Keratinocyte (primary cell): ENCODE data around the gene KRTAP12-3. TPM values are rescaled to one million over a fixed set of nuclear protein-coding genes. Genes with fewer than 3 reads are reported as not detected.

Experiments
- DNase-seq: peaks from one replicate; pipeline ENCODE4 v3.0.0-alpha.2; 2011; ENCODE audit warnings: low read depth, missing footprints, low spot score
- FAIRE-seq: peaks from 2 replicates; lab custom pipeline; 2011; peaks lifted over from hg19 to GRCh38; lab: Jason Lieb, UNC
- H2AFZ ChIP-seq: 2 replicates; pipeline ENCODE4 v1.6.0; 2012; ENCODE audit warnings: low read length, control low read depth, inconsistent platforms; ENCODE audit not compliant: control insufficient read depth
- H3K27ac ChIP-seq: 2 replicates; pipeline ENCODE4 v1.5.1; 2011; ENCODE audit warnings: low read length; ENCODE audit not compliant: control insufficient read depth, insufficient read depth
- H3K27me3 ChIP-seq: 3 replicates; pipeline ENCODE4 v1.6.0; 2011; ENCODE audit warnings: low read length; ENCODE audit not compliant: control insufficient read depth, insufficient read depth; ENCODE audit errors: extremely low read depth
- H3K36me3 ChIP-seq, 2 experiments: 2 replicates in 1 of 2; 3 replicates in 1 of 2; pipeline ENCODE4 v1.5.1; 2011; ENCODE audit warnings: low read length in 2 of 2, mild to moderate bottlenecking in 1 of 2; ENCODE audit not compliant: control insufficient read depth in 2 of 2, insufficient read depth in 2 of 2; ENCODE audit errors: extremely low read depth in 1 of 2
- H3K4me1 ChIP-seq: 3 replicates; pipeline ENCODE4 v1.5.1; 2011; ENCODE audit warnings: low read length; ENCODE audit not compliant: control insufficient read depth, insufficient read depth; ENCODE audit errors: extremely low read depth
- H3K4me2 ChIP-seq: 3 replicates; pipeline ENCODE4 v1.6.0; 2011; ENCODE audit warnings: low read depth, low read length; ENCODE audit not compliant: control insufficient read depth, insufficient read depth; ENCODE audit errors: extremely low read depth
- H3K4me3 ChIP-seq, 3 experiments: fragments of 200-600 bp in 1 of 3; sonication (generic) in 1 of 3; 2 replicates in 2 of 3; 3 replicates in 1 of 3; pipeline ENCODE4 v1.5.1; 2011 to 2016; ENCODE audit warnings: low read length in 3 of 3, mild to moderate bottlenecking in 3 of 3, control low read depth in 2 of 3, inconsistent platforms in 1 of 3, low read depth in 1 of 3, mixed read lengths in 1 of 3, mixed run types in 1 of 3, moderate library complexity in 1 of 3; ENCODE audit not compliant: control insufficient read depth in 2 of 3, insufficient read depth in 2 of 3; ENCODE audit errors: extremely low read depth in 1 of 3
- H3K79me2 ChIP-seq: 2 replicates; pipeline ENCODE4 v1.6.0; 2012; ENCODE audit warnings: low read length; ENCODE audit not compliant: control insufficient read depth, insufficient read depth
- H3K9ac ChIP-seq: 3 replicates; pipeline ENCODE4 v1.6.0; 2011; ENCODE audit warnings: low read length; ENCODE audit not compliant: control insufficient read depth, insufficient read depth; ENCODE audit errors: extremely low read depth
- H3K9me1 ChIP-seq: 3 replicates; pipeline ENCODE4 v1.6.0; 2011; ENCODE audit warnings: low read length; ENCODE audit not compliant: control insufficient read depth, insufficient read depth; ENCODE audit errors: extremely low read depth
- H3K9me3 ChIP-seq: 2 replicates; pipeline ENCODE4 v1.5.1; 2012; ENCODE audit warnings: low read depth, low read length; ENCODE audit not compliant: control insufficient read depth
- H4K20me1 ChIP-seq: 3 replicates; pipeline ENCODE4 v1.6.0; 2011; ENCODE audit warnings: low read length; ENCODE audit not compliant: control insufficient read depth, insufficient read depth; ENCODE audit errors: extremely low read depth
- EZH2 ChIP-seq: IDR thresholded peaks from one replicate; pipeline ENCODE4 v1.6.1; 2012; ENCODE audit warnings: inconsistent platforms, mild to moderate bottlenecking, low read length, moderate library complexity
- dilution Hi-C: fragments of 300-500 bp; cut with MboI; formaldehyde crosslinking; loops from one replicate; pipeline ENCODE4 v1.7.0; 2020; ENCODE audit warnings: low sequenced_read_pairs; ENCODE audit not compliant: extremely low pct_ligation_motif_present
- polyA plus RNA-seq, 5 experiments: library from polyadenylated mRNA; depleted of rRNA in 3 of 5; stranded (reverse) in 3 of 5; stranded (forward) in 1 of 5; unstranded in 1 of 5; fragments of >200 nt; gene quantifications; 1 replicate in 1 of 5; 2 replicates in 3 of 5; 3 replicates in 1 of 5; pipeline versions ENCODE4 v1.2.1 to v1.2.3, GENCODE V29; 2011 to 2012; ENCODE audit warnings: missing spikeins in 2 of 5, low read depth in 1 of 5, low replicate concordance in 1 of 5
- TF ChIP-seq, protein P1 (sequence below), 3 experiments: IDR thresholded peaks in 1 of 3; conservative IDR thresholded peaks in 1 of 3; optimal IDR thresholded peaks in 1 of 3; 2 replicates in 2 of 3; 3 replicates in 1 of 3; pipeline versions ENCODE3 to v1.5.1; 2011; ENCODE audit warnings: low read length in 3 of 3, mild to moderate bottlenecking in 3 of 3, moderate library complexity in 2 of 3, control low read depth in 1 of 3, inconsistent platforms in 1 of 3; ENCODE audit not compliant: insufficient read depth in 2 of 3; ENCODE audit errors: extremely low read depth in 1 of 3

KRTAP12-3 gene
- polyA plus RNA-seq, 1 donor (not counting 4 experiments of a cell fraction or from before 2014, with no cell fraction given) = not detected

- Histone ChIP-seq H3K4me1 (peaks cover 4% of the 10 kb centered on the region), H3K9me3 (peaks cover 7% of the 10 kb centered on the region), H3K9me1 (no peaks in the 10 kb centered on the region), H3K79me2 (no peaks in the 10 kb centered on the region), H3K9ac (no peak overlapping the region), H4K20me1 (no peaks in the 10 kb centered on the region), H3K27me3 (peaks cover 15% of the 10 kb centered on the region), H3K4me3 (no peak overlapping the region), H2AFZ (no peak overlapping the region), H3K27ac (no peak overlapping the region), H3K36me3 (no peaks in the 10 kb centered on the region), H3K4me2 (no peak overlapping the region)
- dilution Hi-C loops = no loop called here
- no peak for TF ChIP-seq EZH2
- DNase-seq = no peak
- no peak for FAIRE-seq
These were observed 46.2 kb upstream of the KRTAP12-3 start for GRCh38 chr21:44611551-44611950.

DNA sequence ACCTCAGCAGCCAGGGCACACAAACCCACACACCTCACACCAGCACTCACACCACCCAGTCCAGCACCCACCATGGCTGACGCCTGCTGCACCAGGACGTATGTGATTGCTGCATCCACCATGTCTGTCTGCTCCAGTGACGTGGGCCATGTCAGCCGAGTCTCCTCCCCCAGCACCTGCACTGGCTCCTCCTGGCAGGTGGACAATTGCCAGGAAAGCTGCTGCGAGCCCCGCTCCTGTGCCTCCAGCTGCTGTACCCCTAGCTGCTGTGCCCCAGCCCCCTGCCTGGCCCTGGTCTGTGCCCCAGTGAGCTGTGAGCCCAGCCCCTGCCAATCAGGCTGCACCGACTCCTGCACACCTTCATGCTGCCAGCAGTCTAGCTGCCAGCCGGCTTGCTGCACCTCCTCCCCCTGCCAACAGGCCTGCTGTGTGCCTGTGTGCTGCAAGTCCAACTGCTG is 45.7 kb upstream of the KRTAP12-3 start, which contains the start of gene KRTAP10-8:
Gene KRTAP10-8, plus strand, starts transcription at position 51 of the 458 bp plus-strand sequence. Its CDS starts 22 bp downstream, at position 73.
- no peak within 1 kb of the TSS for H2AFZ ChIP-seq
- H3K9me1 ChIP-seq = no peaks in the 10 kb centered on the region
- no peak within 1 kb of the TSS for H3K4me3 ChIP-seq
- H4K20me1 ChIP-seq = no peaks in the 10 kb centered on the region
- H3K79me2 ChIP-seq = no peaks in the 10 kb centered on the region
- dilution Hi-C loops = no loop called here
- DNase-seq (no peak), FAIRE-seq (no peak)
- TF ChIP-seq EZH2 = no peak
- peaks cover 7% of the 10 kb centered on the region for H3K4me1 ChIP-seq
- no peak within 1 kb of the TSS for H3K4me2 ChIP-seq
- H3K27me3 ChIP-seq = peaks cover 19% of the 10 kb centered on the region
- peaks cover 7% of the 10 kb centered on the region for H3K9me3 ChIP-seq
- H3K9ac ChIP-seq = no peak within 1 kb of the TSS
- no peaks in the 10 kb centered on the region for H3K36me3 ChIP-seq
- no peak within 1 kb of the TSS for H3K27ac ChIP-seq

- no peak for FAIRE-seq
- Histone ChIP-seq H4K20me1 (no peaks in the 10 kb centered on the region), H3K9ac (no peak overlapping the region), H3K27me3 (peaks cover 19% of the 10 kb centered on the region), H3K9me1 (no peaks in the 10 kb centered on the region), H3K4me2 (no peak overlapping the region), H3K36me3 (no peaks in the 10 kb centered on the region), H3K4me1 (peaks cover 7% of the 10 kb centered on the region), H3K27ac (no peak overlapping the region), H3K79me2 (no peaks in the 10 kb centered on the region), H2AFZ (no peak overlapping the region), H3K4me3 (no peak overlapping the region), H3K9me3 (peaks cover 7% of the 10 kb centered on the region)
- dilution Hi-C loops = no loop called here
- no peak for DNase-seq
- TF ChIP-seq, protein P1, sequence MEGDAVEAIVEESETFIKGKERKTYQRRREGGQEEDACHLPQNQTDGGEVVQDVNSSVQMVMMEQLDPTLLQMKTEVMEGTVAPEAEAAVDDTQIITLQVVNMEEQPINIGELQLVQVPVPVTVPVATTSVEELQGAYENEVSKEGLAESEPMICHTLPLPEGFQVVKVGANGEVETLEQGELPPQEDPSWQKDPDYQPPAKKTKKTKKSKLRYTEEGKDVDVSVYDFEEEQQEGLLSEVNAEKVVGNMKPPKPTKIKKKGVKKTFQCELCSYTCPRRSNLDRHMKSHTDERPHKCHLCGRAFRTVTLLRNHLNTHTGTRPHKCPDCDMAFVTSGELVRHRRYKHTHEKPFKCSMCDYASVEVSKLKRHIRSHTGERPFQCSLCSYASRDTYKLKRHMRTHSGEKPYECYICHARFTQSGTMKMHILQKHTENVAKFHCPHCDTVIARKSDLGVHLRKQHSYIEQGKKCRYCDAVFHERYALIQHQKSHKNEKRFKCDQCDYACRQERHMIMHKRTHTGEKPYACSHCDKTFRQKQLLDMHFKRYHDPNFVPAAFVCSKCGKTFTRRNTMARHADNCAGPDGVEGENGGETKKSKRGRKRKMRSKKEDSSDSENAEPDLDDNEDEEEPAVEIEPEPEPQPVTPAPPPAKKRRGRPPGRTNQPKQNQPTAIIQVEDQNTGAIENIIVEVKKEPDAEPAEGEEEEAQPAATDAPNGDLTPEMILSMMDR (optimal IDR thresholded peaks at IDR 0.05 in 1 of 3, IDR thresholded peaks at IDR 0.05 in 1 of 3, conservative IDR thresholded peaks at IDR 0.05 in 1 of 3; ENCODE audit: extremely low read depth in 1 of 3, insufficient read depth in 2 of 3, low read length in 3 of 3) = no peak
- TF ChIP-seq EZH2 = no peak
These were observed 45.0 kb upstream of the KRTAP12-3 start for GRCh38 chr21:44612669-44613229.
